CD4-positive, alpha-beta T cell treated with Interleukin-10 for 1 hour (primary cell): Measurements from ENCODE around the gene NHSL1.

Experiments used
- DNase-seq: peaks from one replicate; pipeline ENCODE4 v3.0.0-alpha.2; 2020

The NHSL1 gene

GRCh38 chr6:138492113-138492512, 7.2 kb downstream of the NHSL1 start:
- no peak for DNase-seq

DNA sequence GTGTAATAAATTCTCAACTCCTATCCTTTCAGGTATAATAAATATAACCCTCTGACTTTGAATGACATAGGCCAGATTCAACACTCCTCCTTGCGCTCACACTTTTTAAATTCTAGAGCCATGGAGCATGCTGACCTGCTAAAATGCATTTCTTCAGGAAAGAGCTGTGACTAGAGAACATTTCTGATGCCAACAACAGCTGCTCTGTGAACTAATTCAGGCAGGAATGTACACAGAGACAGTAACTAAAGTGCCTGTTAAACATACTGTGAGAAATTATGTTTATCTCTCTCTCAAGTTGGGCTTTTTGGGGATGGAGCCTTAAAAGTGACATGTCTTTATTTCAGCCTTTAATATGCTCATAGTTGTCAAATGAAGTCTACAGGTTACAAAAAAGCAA, 8.3 kb downstream of the NHSL1 start:
- no peak for DNase-seq

DNA sequence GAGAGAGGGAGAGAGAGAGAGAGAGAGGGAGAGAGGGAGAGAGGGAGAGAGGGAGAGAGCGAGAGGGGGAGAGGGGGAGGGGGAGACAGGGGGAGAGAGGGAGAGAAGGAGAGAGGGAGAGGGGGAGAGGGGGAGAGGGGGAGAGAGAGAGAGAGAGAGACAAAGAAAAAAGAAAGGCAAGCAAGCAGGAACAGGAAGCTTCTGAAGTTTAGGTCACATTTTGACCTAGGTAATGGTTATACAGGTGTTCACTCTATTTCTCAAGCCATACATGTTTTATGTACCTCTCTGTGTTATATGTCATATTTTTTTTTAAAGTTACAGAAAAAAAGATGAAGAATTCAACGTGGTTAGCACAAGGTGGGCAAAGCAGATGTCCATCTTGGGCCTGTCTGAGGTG, 9.4 kb downstream of the NHSL1 start:
- no peak for DNase-seq

DNA sequence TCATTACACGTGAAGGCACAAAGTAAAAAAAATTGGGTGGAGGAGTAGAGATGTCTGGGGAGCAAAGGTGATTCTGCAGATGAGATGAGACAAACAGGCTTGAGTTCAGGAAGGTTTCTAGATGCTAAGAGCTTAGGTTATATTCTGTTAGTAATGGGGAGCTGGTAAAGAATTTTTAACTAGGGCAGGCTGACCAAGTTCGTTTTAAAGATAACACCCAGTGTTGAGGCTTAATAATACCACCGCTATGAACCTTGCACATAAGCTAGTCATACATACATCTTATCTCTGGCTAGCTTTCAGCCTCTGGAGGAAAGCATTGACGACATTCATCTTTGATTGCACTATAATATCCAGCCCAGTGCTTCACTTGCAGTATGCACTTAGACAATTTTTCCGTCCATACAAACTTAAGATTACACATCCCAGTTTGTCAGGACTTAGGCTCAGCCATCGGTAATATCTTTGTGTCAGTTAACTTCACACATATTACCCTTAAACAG, 12.1 kb downstream of the NHSL1 start:
- DNase-seq, result no peak

GRCh38 chr6:138486249-138487101, 12.8 kb downstream of the NHSL1 start:
- DNase-seq, result no peak

GRCh38 chr6:138485586-138486248, 13.6 kb downstream of the NHSL1 start:
- no peak for DNase-seq

GRCh38 chr6:138485005-138485545, 14.2 kb downstream of the NHSL1 start:
- no peak for DNase-seq

- no peak for DNase-seq
Observed at GRCh38 chr6:138484018-138484731, 15.1 kb downstream of the NHSL1 start.

- no peak for DNase-seq
Observed at GRCh38 chr6:138482816-138483215, 16.5 kb downstream of the NHSL1 start.

DNA sequence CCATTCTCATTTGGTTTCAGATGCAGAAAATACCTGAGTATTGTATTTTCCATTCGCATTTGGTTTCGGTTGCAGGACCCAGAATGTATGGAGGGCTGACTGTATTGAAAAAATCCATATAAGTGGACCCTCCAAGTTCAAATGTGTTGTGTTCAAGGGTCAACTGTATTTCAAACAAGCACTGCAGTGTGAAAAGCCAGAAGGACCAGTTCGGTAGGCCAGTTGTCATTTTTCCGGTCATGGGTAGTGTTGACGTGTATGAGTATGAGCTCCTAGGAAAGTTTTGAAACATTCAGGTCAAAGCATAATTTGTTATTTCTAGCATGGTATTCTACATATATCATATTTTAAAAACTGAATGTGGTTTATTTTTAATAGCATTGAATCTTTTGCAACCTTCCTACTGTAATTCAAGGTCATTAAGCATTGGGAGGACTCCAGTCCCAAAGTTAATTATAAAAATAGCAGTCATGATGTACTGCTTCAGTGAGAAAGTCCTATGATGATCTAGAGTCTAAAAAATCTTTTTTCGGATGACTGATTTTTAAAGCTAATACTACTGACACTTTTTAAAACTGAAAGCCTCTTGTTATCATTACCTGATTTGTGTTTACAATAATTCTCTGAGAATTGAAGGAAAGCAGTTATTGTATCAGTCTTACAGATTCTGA, 18.9 kb downstream of the NHSL1 start:
- DNase-seq, result no peak

DNA sequence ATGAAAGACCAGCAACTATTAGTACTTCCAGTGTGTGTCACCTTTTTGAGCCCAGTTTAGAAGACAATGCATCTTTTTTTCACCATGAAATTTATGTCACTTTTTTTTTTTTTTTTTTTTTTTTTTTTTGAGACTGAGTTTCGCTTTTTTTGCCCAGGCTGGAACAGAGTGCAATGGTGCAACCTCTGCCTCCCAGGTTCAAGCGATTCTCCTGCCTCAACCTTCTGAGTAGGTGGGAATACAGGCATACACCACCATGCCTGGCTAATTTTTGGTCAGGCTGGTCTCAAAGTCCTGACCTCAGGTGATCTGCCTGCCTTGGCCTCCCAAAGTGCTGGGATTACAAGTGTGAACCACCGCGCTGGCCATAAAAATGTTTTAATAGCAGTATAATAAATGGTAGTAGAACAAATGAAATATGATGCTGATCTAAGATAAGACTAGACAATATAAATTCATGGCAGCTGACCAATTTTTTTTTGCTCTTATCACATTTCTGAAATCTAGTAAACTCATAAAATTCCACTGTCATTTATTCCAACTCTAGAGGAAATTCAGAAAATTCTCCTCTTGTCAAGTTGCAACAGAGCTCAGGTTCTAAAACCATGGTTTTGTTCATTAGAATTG, 21.3 kb downstream of the NHSL1 start:
- no peak for DNase-seq

- no peak for DNase-seq
Observed at GRCh38 chr6:138476116-138476515, 23.2 kb downstream of the NHSL1 start.

DNA sequence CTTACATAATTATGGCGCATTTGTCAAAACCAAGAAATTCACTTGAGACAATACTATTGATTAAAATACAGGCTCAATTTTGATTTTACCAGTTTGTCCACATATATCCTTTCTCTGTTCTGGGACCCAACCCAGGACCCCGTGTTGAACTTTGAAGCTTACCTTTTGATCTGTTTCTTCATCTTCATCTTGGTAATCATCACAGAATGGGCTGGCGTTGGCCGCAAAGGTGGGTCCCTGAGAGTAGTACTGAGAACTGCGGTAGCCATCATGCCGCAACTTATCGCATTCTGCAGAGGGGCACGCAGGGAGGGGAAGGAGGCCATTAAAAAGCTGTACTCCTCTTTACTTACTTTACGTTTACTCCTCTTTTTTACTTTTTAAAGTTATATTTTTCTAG, 26.1 kb downstream of the NHSL1 start:
- no peak for DNase-seq

DNA sequence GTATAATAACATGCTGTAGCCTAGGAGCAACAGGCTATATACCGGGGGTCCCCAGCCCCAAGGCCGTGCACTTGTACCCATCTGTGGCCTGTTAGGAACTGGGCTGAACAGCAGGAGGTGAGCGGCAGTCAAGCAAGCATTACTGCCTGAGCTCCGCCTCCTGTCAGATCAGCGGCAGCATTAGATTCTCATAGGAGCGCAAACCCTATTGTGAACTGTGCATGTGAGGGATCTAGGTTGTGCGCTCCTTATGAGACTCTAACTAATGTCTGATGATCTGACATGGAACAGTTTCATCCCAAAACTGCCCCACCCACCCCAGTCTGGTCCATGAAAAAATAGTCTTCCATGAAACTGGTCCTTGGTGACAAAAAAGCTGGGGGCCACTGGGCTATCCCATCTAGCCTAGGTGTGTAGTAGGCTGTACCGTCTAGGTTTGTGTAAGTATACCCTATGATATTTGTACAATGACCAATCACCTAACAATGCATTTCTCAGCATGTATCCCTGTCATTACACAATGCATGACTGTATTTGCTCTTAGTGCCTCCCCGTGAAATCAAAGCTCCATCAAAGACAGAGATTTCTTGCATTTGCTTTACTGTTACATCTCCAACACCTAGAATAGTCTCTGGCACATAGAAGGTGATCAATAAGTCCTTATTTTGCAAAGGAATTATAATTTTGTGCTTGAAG, 30.8 kb downstream of the NHSL1 start:
- no peak for DNase-seq

DNA sequence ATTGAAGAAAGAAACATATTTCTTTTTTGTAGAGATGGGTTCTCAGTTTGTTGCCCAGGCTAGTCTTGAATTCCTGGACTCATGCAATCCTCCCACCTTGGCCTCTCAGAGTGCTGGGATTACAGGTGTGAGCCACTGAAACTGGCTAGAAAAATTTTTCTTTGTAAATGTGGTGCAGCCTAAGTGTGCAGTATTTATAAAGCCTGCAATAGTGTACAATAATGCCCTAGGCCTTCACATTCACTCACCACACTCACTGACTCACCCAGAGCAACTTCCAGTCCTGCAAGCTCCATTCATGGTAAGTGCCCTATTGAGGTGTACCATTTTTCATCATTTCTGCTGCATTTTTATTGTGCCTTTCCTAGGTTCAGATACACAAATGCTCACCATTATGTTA, 31.4 kb downstream of the NHSL1 start:
- DNase-seq, result no peak

DNA sequence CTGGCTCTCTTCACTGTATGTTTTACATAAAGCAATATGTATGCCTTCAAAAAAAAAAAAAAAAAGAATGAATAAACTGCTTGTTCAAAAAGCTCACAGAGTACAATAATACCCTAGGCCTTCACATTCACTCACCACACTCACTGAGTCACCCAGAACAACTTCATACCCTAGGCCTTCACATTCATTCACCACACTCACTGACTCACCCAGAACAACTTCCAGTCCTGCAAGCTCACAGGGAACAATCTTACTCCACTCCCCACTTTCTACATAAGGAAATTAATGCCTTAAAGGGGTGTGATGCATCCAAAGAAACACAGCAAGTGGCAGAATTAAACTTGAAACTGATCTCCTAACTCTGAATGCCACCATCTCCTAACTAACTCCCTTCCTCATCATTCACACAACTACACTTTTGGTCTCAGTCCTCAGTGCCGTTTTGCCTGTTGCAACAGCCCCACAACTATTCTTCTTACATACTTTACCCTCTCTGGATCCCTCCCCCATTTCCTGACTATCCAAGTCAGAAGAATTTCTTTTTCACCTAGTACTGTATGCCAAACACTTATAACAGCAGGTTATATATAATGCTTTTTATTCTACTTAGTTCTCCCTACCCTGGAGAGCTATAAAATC, 34.2 kb downstream of the NHSL1 start:
- DNase-seq, result no peak

GRCh38 chr6:138464085-138464484, 35.2 kb downstream of the NHSL1 start:
- no peak for DNase-seq

GRCh38 chr6:138461647-138462046, 37.6 kb downstream of the NHSL1 start:
- DNase-seq, result no peak

- DNase-seq, result peak; percentile 6
Observed at GRCh38 chr6:138456401-138456790, 42.9 kb downstream of the NHSL1 start.

DNA sequence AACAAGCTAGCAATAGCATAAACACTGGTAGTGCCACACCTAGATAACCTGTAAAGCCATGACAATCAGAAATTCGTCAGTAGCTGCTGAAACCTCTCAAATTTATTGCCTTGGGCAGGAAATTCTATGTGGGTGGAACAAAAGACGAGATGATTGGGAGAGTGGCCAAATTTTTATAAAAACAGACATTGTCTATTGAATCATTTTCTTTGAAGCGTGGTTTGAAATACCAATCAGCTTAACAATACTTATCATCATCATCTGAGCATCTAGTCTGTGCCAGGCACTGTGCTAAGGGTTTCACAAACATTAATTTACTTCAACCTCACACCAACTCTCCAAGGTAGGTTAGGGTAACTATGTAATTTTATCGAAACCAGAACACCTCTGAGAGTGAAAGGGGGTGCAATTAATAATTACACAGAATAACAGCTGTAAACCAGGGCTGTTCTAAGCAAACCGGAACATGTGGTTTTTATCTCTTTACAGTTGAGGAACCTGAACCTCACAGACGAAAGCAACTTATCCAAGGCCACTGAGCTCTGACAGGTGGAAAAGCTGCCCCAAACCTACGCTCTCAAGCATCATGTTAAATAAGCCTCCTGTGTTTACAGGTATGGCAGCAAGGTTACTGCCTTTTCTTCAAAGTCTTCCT, 43.4 kb downstream of the NHSL1 start:
- DNase-seq, result peak; percentile 61
